B cell (primary cell): ENCODE results near the gene LRRC7. TPM values are rescaled to one million over a fixed set of nuclear protein-coding genes. Genes with fewer than 3 reads are reported as not detected.

Source experiments
- ATAC-seq: fragments of 200-7000 bp; cut with Tn5 transposase; one replicate; pipeline ENCODE4 v1.10.0; 2021; ENCODE audit warnings: low read depth, mild to moderate bottlenecking, moderate number of reproducible peaks, moderate library complexity
- CTCF ChIA-PET: fragments of 350-600 bp; sonication (Branson Sonifier 250); formaldehyde crosslinking; loops from one replicate; lab custom pipeline; 2021; ENCODE audit warnings: antibody characterized with exemption, inconsistent platforms; lab: Charles Lee
- POLR2A ChIA-PET: fragments of 350-600 bp; sonication (Branson Sonifier 250); formaldehyde crosslinking; loops from one replicate; lab custom pipeline; 2021; ENCODE audit warnings: antibody characterized with exemption; lab: Charles Lee
- DNase-seq: peaks from one replicate; pipeline ENCODE4 v3.0.0; 2013
- H2AFZ ChIP-seq: 2 replicates; pipeline ENCODE4 v1.6.1; 2012; ENCODE audit warnings: mild to moderate bottlenecking, low read depth, low read length; ENCODE audit not compliant: insufficient read depth, poor library complexity, severe bottlenecking
- H3K27ac ChIP-seq, 2 donors: 1 replicate in 1 of 2; 2 replicates in 1 of 2; pipeline ENCODE4 v1.5.1; 2012 to 2013; ENCODE audit warnings: low read length in 2 of 2, mild to moderate bottlenecking in 2 of 2, moderate library complexity in 1 of 2
- H3K27me3 ChIP-seq, 4 experiments: fragments of 200-600 bp in 1 of 4; sonication (generic) in 1 of 4; replicated peaks in 1 of 4; 1 replicate in 2 of 4; 2 replicates in 2 of 4; pipeline versions ENCODE4 v1.6.1 to v1.7.0; 2013 to 2016; ENCODE audit warnings: low read length in 3 of 4, mild to moderate bottlenecking in 2 of 4, mixed read lengths in 1 of 4, moderate library complexity in 1 of 4; ENCODE audit not compliant: insufficient read depth in 4 of 4, control insufficient read depth in 3 of 4; ENCODE audit errors: control extremely low read depth in 1 of 4
- H3K36me3 ChIP-seq, 2 experiments: replicated peaks in 1 of 2; 1 replicate in 1 of 2; 2 replicates in 1 of 2; pipeline versions ENCODE4 v1.6.1 to v1.7.1; 2013; ENCODE audit warnings: low read length in 1 of 2; ENCODE audit not compliant: insufficient read depth in 2 of 2, control insufficient read depth in 1 of 2; ENCODE audit errors: control extremely low read depth in 1 of 2, extremely low read depth in 1 of 2
- H3K4me1 ChIP-seq, 2 donors: fragments of 200-600 bp in 1 of 2; sonication (generic) in 1 of 2; 1 replicate in 1 of 2; 2 replicates in 1 of 2; pipeline versions ENCODE4 v1.5.1 to v1.6.1; 2013 to 2017; ENCODE audit warnings: low read length in 2 of 2; ENCODE audit not compliant: control insufficient read depth in 2 of 2, insufficient read depth in 2 of 2
- H3K4me2 ChIP-seq: replicated peaks from 2 replicates; pipeline ENCODE3; 2012; ENCODE audit warnings: mild to moderate bottlenecking, low read depth, low read length; ENCODE audit not compliant: poor library complexity, severe bottlenecking
- H3K4me3 ChIP-seq, 5 experiments: fragments of 200-600 bp in 1 of 5; sonication (generic) in 1 of 5; 1 replicate in 3 of 5; 2 replicates in 2 of 5; pipeline versions ENCODE4 v1.5.1 to v1.7.0; 2011 to 2016; ENCODE audit warnings: low read length in 4 of 5, mild to moderate bottlenecking in 4 of 5, low read depth in 2 of 5, control low read depth in 1 of 5, moderate library complexity in 1 of 5; ENCODE audit not compliant: insufficient read depth in 1 of 5; ENCODE audit errors: control extremely low read depth in 1 of 5, extremely low read depth in 1 of 5
- H3K79me2 ChIP-seq: fragments of 200-600 bp; sonication (generic); one replicate; pipeline ENCODE4 v1.6.0; 2016; ENCODE audit warnings: low read length; ENCODE audit not compliant: control insufficient read depth, insufficient read depth
- H3K9ac ChIP-seq: fragments of 200-600 bp; sonication (generic); 2 replicates; pipeline ENCODE4 v1.6.1; 2017; ENCODE audit warnings: mild to moderate bottlenecking, low read length, moderate library complexity
- H3K9me3 ChIP-seq, 3 donors: one replicate each; pipeline versions ENCODE4 v1.6.1 to v1.7.1; 2013; ENCODE audit warnings: low read length in 2 of 3; ENCODE audit not compliant: control insufficient read depth in 2 of 3, insufficient read depth in 1 of 3; ENCODE audit errors: control extremely low read depth in 1 of 3
- H4K20me1 ChIP-seq: 2 replicates; pipeline ENCODE4 v1.6.0; 2012; ENCODE audit warnings: mild to moderate bottlenecking, low read length; ENCODE audit not compliant: insufficient read depth, control insufficient read depth, poor library complexity, severe bottlenecking
- H3K27ac Mint-ChIP-seq: one replicate; pipeline ENCODE4 v1.8.0; 2021; ENCODE audit warnings: mixed read lengths
- H3K27me3 Mint-ChIP-seq: one replicate; pipeline ENCODE4 v1.8.0; 2021; ENCODE audit warnings: mixed read lengths
- H3K4me1 Mint-ChIP-seq: one replicate; pipeline ENCODE4 v1.8.0; 2021; ENCODE audit warnings: mixed read lengths
- H3K4me3 Mint-ChIP-seq: one replicate; pipeline ENCODE4 v1.8.0; 2021; ENCODE audit warnings: mixed read lengths
- H3K9me3 Mint-ChIP-seq: one replicate; pipeline ENCODE4 v1.8.0; 2022; ENCODE audit warnings: mixed read lengths; ENCODE audit not compliant: insufficient read depth
- EZH2 ChIP-seq: IDR thresholded peaks from 2 replicates; pipeline ENCODE4 v1.6.1; 2012; ENCODE audit warnings: borderline replicate concordance, low read depth, mild to moderate bottlenecking, moderate library complexity, low read length; ENCODE audit not compliant: insufficient read depth, poor library complexity, severe bottlenecking
- WGBS: methylation state at CpG from one replicate; pipeline ENCODE4 v1.1.5; 2013; ENCODE audit warnings: missing lambda C conversion rate; ENCODE audit not compliant: insufficient coverage; 5-methylcytosine and 5-hydroxymethylcytosine counted together
- intact Hi-C: fragments of 100-400 bp; cut with micrococcal nuclease; formaldehyde crosslinking; loops from one replicate; pipeline ENCODE4 v1.10.0; 2022
- polyA plus RNA-seq: library from polyadenylated mRNA; depleted of rRNA; stranded (reverse); fragments of >200 nt; gene quantifications from 2 replicates; pipeline ENCODE4 v1.2.3, GENCODE V29; 2012
- total RNA-seq, 2 donors: library from RNA; stranded (reverse); fragments of 120-200 nt in 1 of 2; gene quantifications; 1 replicate in 1 of 2; 2 replicates in 1 of 2; pipeline versions ENCODE4 v1.2.3 to v1.2.4, GENCODE V29; 2013 to 2022
- TF ChIP-seq, protein P1 (sequence below): fragments of 200-600 bp; IDR thresholded peaks from one replicate; pipeline ENCODE4 v1.8.0; 2022; ENCODE audit warnings: antibody characterized with exemption, mild to moderate bottlenecking

LRRC7 gene
- total and polyA plus RNA-seq, 2 donors (not counting 1 experiment from before 2014, with no cell fraction given), result not detected

DNA sequence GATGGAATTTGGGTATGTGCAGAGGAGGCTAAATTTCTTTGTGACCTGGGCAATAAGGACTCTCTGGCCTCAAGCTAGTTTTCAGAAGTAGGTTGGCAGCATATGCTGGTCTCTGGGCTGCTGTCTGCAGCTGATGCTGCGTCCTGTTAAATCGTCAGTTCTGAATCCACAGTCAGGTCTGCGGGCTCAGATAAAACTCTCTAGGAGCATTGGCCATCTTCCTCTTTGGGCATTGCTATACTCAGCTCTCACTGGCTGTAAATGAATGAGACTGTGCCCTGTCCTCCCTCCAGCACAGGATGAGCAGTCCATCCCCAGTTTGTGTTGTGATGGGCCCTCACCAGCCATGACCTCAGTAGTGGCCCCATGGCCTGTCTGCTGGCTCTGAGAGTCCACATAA lies 365.0 kb downstream of the LRRC7 start:
- Histone ChIP-seq H2AFZ (no peak overlapping the region), H3K79me2 (no peaks in the 10 kb centered on the region), H3K27ac (no peak overlapping the region), H3K4me3 (no peak overlapping the region), H3K27me3 (no peaks in the 10 kb centered on the region), H3K9me3 (peaks cover 0 to 5% (median 1%) of the 10 kb centered on the region in 3 donors), H4K20me1 (no peaks in the 10 kb centered on the region), H3K9ac (no peak overlapping the region), H3K4me2 (no peak overlapping the region), H3K36me3 (no peaks in the 10 kb centered on the region), H3K4me1 (no peaks in the 10 kb centered on the region)
- ChIA-PET POLR2A (no interaction called here), CTCF (no interaction called here)
- no peak for TF ChIP-seq EZH2
- TF ChIP-seq, protein P1, sequence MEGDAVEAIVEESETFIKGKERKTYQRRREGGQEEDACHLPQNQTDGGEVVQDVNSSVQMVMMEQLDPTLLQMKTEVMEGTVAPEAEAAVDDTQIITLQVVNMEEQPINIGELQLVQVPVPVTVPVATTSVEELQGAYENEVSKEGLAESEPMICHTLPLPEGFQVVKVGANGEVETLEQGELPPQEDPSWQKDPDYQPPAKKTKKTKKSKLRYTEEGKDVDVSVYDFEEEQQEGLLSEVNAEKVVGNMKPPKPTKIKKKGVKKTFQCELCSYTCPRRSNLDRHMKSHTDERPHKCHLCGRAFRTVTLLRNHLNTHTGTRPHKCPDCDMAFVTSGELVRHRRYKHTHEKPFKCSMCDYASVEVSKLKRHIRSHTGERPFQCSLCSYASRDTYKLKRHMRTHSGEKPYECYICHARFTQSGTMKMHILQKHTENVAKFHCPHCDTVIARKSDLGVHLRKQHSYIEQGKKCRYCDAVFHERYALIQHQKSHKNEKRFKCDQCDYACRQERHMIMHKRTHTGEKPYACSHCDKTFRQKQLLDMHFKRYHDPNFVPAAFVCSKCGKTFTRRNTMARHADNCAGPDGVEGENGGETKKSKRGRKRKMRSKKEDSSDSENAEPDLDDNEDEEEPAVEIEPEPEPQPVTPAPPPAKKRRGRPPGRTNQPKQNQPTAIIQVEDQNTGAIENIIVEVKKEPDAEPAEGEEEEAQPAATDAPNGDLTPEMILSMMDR, result no peak
- Mint-ChIP-seq H3K27ac (no peak overlapping the region), H3K27me3 (no peaks in the 10 kb centered on the region), H3K4me1 (no peaks in the 10 kb centered on the region), H3K4me3 (no peak overlapping the region), H3K9me3 (no peaks in the 10 kb centered on the region)
- intact Hi-C loops, result no loop called here
- DNase-seq (no peak), ATAC-seq (no peak)
- WGBS, result 92% methylated on average over 3 of the region's 3 CpGs

DNA sequence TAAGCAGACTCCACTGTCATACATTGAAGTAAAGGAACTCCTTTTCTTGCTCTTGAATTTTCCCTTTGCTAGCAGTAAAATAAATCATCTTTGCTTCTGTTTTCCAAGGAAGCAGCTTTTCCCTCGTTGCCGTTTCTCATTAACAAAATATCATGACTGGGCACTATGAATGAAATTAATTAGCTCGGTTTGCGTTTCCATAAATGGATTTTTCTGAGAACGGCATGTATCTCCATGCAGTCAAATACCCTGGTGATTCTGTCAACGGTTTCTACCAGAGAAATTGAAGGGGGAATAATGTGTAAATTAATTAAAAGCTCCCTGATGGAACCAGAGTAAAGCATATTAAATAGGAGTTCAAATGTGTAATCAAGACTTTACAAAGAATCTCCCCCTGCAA lies 372.5 kb downstream of the LRRC7 start:
- Mint-ChIP-seq H3K27ac (no peak overlapping the region), H3K4me3 (no peak overlapping the region), H3K9me3 (no peaks in the 10 kb centered on the region), H3K4me1 (no peaks in the 10 kb centered on the region), H3K27me3 (no peaks in the 10 kb centered on the region)
- intact Hi-C loops, result no loop called here
- TF ChIP-seq EZH2, result no peak
- TF ChIP-seq, protein P1, result no peak
- Histone ChIP-seq H3K4me3 (no peak overlapping the region), H4K20me1 (no peaks in the 10 kb centered on the region), H3K27ac (no peak overlapping the region), H3K27me3 (no peaks in the 10 kb centered on the region), H2AFZ (no peak overlapping the region), H3K9ac (no peak overlapping the region), H3K36me3 (no peaks in the 10 kb centered on the region), H3K9me3 (no peaks in the 10 kb centered on the region), H3K4me2 (no peak overlapping the region), H3K79me2 (no peaks in the 10 kb centered on the region), H3K4me1 (no peaks in the 10 kb centered on the region)
- ChIA-PET POLR2A (no interaction called here), CTCF (no interaction called here)
- 100% methylated on average over 2 of the region's 6 CpGs for WGBS
- ATAC-seq, result no peak
- DNase-seq, result no peak
